C4-2B (cell line): ENCODE results near the gene SLC6A5.

Source experiments
- CTCF ChIP-seq: fragments of 450-650 bp; conservative IDR thresholded peaks from 2 replicates; pipeline ENCODE4 v1.5.1; 2017; ENCODE audit warnings: mild to moderate bottlenecking
- ZFX ChIP-seq: fragments of 450-650 bp; IDR thresholded peaks from 2 replicates; pipeline ENCODE4 v1.6.1; 2017

GRCh38 chr11:20594274-20595061 lies 4.9 kb upstream of the SLC6A5 start:
- TF ChIP-seq CTCF (no peak), ZFX (no peak)
